Measurements from ENCODE around the gene CTNNA1. TPM values are rescaled to one million over a fixed set of nuclear protein-coding genes. Genes with fewer than 3 reads are reported as not detected.
A peak's percentile ranks its signal among the peaks of the same experiment; 100 is the strongest.
"Not testable (repeated sequence)": the region's sequence is repeated elsewhere in the genome, so short reads cannot be mapped to it uniquely, and the experiment has no call there.

The CTNNA1 gene
- polyA plus RNA-seq, 3 donors, result 56.6 to 84.5 (median 66.2) TPM

GRCh38 chr5:138745268-138745667 is 8.0 kb upstream of the CTNNA1 start:
- Mint-ChIP-seq H3K27ac (no peak overlapping the region), H3K4me3 (no peak overlapping the region), H3K9me3 (no peaks in the 10 kb centered on the region), H3K27me3 (ENCODE audit: low read depth in 3 of 3) (peaks cover 3 to 10% (median 3%) of the 10 kb centered on the region in 3 donors), H3K4me1 (peaks cover 18% of the 10 kb centered on the region), H3K36me3 (no peaks in the 10 kb centered on the region)
- no peak for TF ChIP-seq CTCF (IDR thresholded peaks at IDR 0.05)
- DNase-seq, result no peak
- Histone ChIP-seq H3K4me2 (replicated peaks; ENCODE audit: extremely low read depth, low read length, poor library complexity, severe bottlenecking) (no peak overlapping the region), H3K4me1 (ENCODE audit: control insufficient read depth in 1 of 2, insufficient read depth in 2 of 2, low read length in 2 of 2) (peaks cover 12 to 14% of the 10 kb centered on the region in 2 donors), H3K27ac (ENCODE audit: low read depth in 1 of 2, low read length in 2 of 2) (no peak overlapping the region), H4K20me1 (ENCODE audit: insufficient read depth, low read length) (no peaks in the 10 kb centered on the region), H3K4me3 (replicated peaks in 1 of 3; ENCODE audit: low read depth in 2 of 3, low read length in 3 of 3) (no peak overlapping the region), H3K9ac (ENCODE audit: insufficient read depth, low read length, poor library complexity, severe bottlenecking) (no peak overlapping the region), H3K79me2 (ENCODE audit: insufficient read depth, low read length) (no peaks in the 10 kb centered on the region), H3K36me3 (replicated peaks in 1 of 2; ENCODE audit: control insufficient read depth in 1 of 2, insufficient read depth in 2 of 2, low read length in 2 of 2) (no peaks in the 10 kb centered on the region), H2AFZ (ENCODE audit: insufficient read depth, low read depth, low read length, poor library complexity, severe bottlenecking) (no peak overlapping the region), H3K9me3 (replicated peaks in 1 of 2; ENCODE audit: control insufficient read depth in 1 of 2, insufficient read depth in 1 of 2, low read length in 2 of 2) (no peaks in the 10 kb centered on the region), H3K27me3 (ENCODE audit: control insufficient read depth in 2 of 2, insufficient read depth in 2 of 2, low read length in 2 of 2) (no peaks in the 10 kb centered on the region)
- WGBS (ENCODE audit: insufficient coverage), result 96% methylated on average over 5 of the region's 6 CpGs
- intact Hi-C loops (cut with micrococcal nuclease), result no loop called here

GRCh38 chr5:138748630-138749081 is 4.6 kb upstream of the CTNNA1 start:
- Mint-ChIP-seq H3K9me3 (no peaks in the 10 kb centered on the region), H3K27ac (no peak overlapping the region)
- DNase-seq, result no peak

GRCh38 chr5:138751344-138751743 is 1.9 kb upstream of the CTNNA1 start:
- H3K36me3 Mint-ChIP-seq, result peaks cover 11 to 18% of the 10 kb centered on the region in 2 donors
- H3K27ac Mint-ChIP-seq, result peak overlapping the region in 1 of 7 donors; percentile 7
- peaks cover 15 to 19% of the 10 kb centered on the region in 2 donors for H3K4me1 ChIP-seq (ENCODE audit: control insufficient read depth in 1 of 2, insufficient read depth in 2 of 2, low read length in 2 of 2)

More at GRCh38 chr5:138748630-138749081, 4.6 kb upstream of the CTNNA1 start:
- Mint-ChIP-seq H3K27me3 (ENCODE audit: low read depth in 3 of 3) (peaks cover 2 to 23% (median 10%) of the 10 kb centered on the region in 3 donors), H3K4me3 (no peak overlapping the region), H3K4me1 (peaks cover 7% of the 10 kb centered on the region), H3K36me3 (no peaks in the 10 kb centered on the region)
- no peaks in the 10 kb centered on the region for H3K36me3 ChIP-seq (replicated peaks in 1 of 2; ENCODE audit: control insufficient read depth in 1 of 2, insufficient read depth in 2 of 2, low read length in 2 of 2)
- WGBS (ENCODE audit: insufficient coverage), result 96% methylated on average over 3 of the region's 6 CpGs
- peaks cover 4% of the 10 kb centered on the region for H3K79me2 ChIP-seq (ENCODE audit: insufficient read depth, low read length)
- intact Hi-C loops (cut with micrococcal nuclease), result no loop called here
- H2AFZ ChIP-seq (ENCODE audit: insufficient read depth, low read depth, low read length, poor library complexity, severe bottlenecking), result no peak overlapping the region
- peaks cover 6 to 9% of the 10 kb centered on the region in 2 donors for H3K4me1 ChIP-seq (ENCODE audit: control insufficient read depth in 1 of 2, insufficient read depth in 2 of 2, low read length in 2 of 2)
- no peak overlapping the region for H3K4me3 ChIP-seq (replicated peaks in 1 of 3; ENCODE audit: low read depth in 2 of 3, low read length in 3 of 3)
- no peak overlapping the region for H3K27ac ChIP-seq (ENCODE audit: low read depth in 1 of 2, low read length in 2 of 2)
- H3K9me3 ChIP-seq (replicated peaks in 1 of 2; ENCODE audit: control insufficient read depth in 1 of 2, insufficient read depth in 1 of 2, low read length in 2 of 2), result no peaks in the 10 kb centered on the region
- no peaks in the 10 kb centered on the region for H4K20me1 ChIP-seq (ENCODE audit: insufficient read depth, low read length)
- no peak overlapping the region for H3K4me2 ChIP-seq (replicated peaks; ENCODE audit: extremely low read depth, low read length, poor library complexity, severe bottlenecking)
- no peak overlapping the region for H3K9ac ChIP-seq (ENCODE audit: insufficient read depth, low read length, poor library complexity, severe bottlenecking)
- peaks cover 0 to 4% of the 10 kb centered on the region in 2 donors for H3K27me3 ChIP-seq (ENCODE audit: control insufficient read depth in 2 of 2, insufficient read depth in 2 of 2, low read length in 2 of 2)
- TF ChIP-seq CTCF (IDR thresholded peaks at IDR 0.05), result no peak

More at GRCh38 chr5:138751344-138751743, 1.9 kb upstream of the CTNNA1 start:
- H3K9me3 ChIP-seq (replicated peaks in 1 of 2; ENCODE audit: control insufficient read depth in 1 of 2, insufficient read depth in 1 of 2, low read length in 2 of 2); H3K9me3 Mint-ChIP-seq; intact Hi-C loops (cut with micrococcal nuclease); H3K27ac ChIP-seq (ENCODE audit: low read depth in 1 of 2, low read length in 2 of 2); H3K36me3 ChIP-seq (replicated peaks in 1 of 2; ENCODE audit: control insufficient read depth in 1 of 2, insufficient read depth in 2 of 2, low read length in 2 of 2); H3K4me3 ChIP-seq (replicated peaks in 1 of 3; ENCODE audit: low read depth in 2 of 3, low read length in 3 of 3); H3K4me3 Mint-ChIP-seq; H2AFZ ChIP-seq (ENCODE audit: insufficient read depth, low read depth, low read length, poor library complexity, severe bottlenecking); H3K27me3 ChIP-seq (ENCODE audit: control insufficient read depth in 2 of 2, insufficient read depth in 2 of 2, low read length in 2 of 2); DNase-seq; H3K9ac ChIP-seq (ENCODE audit: insufficient read depth, low read length, poor library complexity, severe bottlenecking); H3K4me2 ChIP-seq (replicated peaks; ENCODE audit: extremely low read depth, low read length, poor library complexity, severe bottlenecking): not testable (repeated sequence)
- Mint-ChIP-seq H3K4me1 (peaks cover 24% of the 10 kb centered on the region), H3K27me3 (ENCODE audit: low read depth in 3 of 3) (peaks cover 2 to 23% (median 7%) of the 10 kb centered on the region in 3 donors)
- H4K20me1 ChIP-seq (ENCODE audit: insufficient read depth, low read length), result peaks cover 23% of the 10 kb centered on the region
- peaks cover 31% of the 10 kb centered on the region for H3K79me2 ChIP-seq (ENCODE audit: insufficient read depth, low read length)
- WGBS (ENCODE audit: insufficient coverage), result 100% methylated on average over 1 of the region's 2 CpGs

Data from CD14-positive monocyte (primary cell).